ENCODE data around the gene TNK1. TPM values are rescaled to one million over a fixed set of nuclear protein-coding genes. Genes with fewer than 3 reads are reported as not detected.
A peak's percentile ranks its signal among the peaks of the same experiment; 100 is the strongest.

Gene TNK1
- total and polyA plus RNA-seq, 9 of the 15 experiments (the other 6 are each of a cell fraction or from before 2014, with no cell fraction given) = 0.28 to 5.2 (median 2.1) TPM

GRCh38 chr17:7398612-7399011 is 17.7 kb downstream of the TNK1 start:
- H3K36me3 ChIP-seq (ENCODE audit: control insufficient read depth, insufficient read depth, low read length) = peaks cover 3% of the 10 kb centered on the region; the same call in 1 of the 3 replicates
- intact Hi-C loops (cut with micrococcal nuclease) = no loop called here
- FAIRE-seq = no peak
- peaks cover 8% of the 10 kb centered on the region; the same call in 2 of the 3 replicates for H3K79me2 ChIP-seq (ENCODE audit: control insufficient read depth, insufficient read depth, low read length)
- POLR2A ChIA-PET = interaction anchor here (0.8 to 1.2 kb wide), 2 partner anchors 12 to 78 kb away, joined by 3 read pairs; no protein-coding TSS in a partner anchor
- no peaks in the 10 kb centered on the region for H3K9me1 ChIP-seq (ENCODE audit: control insufficient read depth, insufficient read depth, low read length)
- H3K9me3 ChIP-seq (replicated peaks; ENCODE audit: control insufficient read depth, insufficient read depth, low read depth, low read length) = no peaks in the 10 kb centered on the region
- CTCF ChIA-PET (ENCODE audit: low intra/inter-chr PET ratio) = no interaction called here
- H3K27me3 ChIP-seq (ENCODE audit: control insufficient read depth in 2 of 2, insufficient read depth in 2 of 2, low read length in 2 of 2) = no peaks in the 10 kb centered on the region
- DNase-seq (ENCODE audit: extremely low read depth in 1 of 4, low spot score in 3 of 4) = no peak
- BruUV-seq (replicated peaks) = no TSS peak
- in situ Hi-C loops (cut with MboI) = no loop called here
- H3K4me1 ChIP-seq (replicated peaks in 1 of 2; ENCODE audit: control insufficient read depth in 2 of 2, insufficient read depth in 2 of 2, low read length in 2 of 2) = peaks cover 9 to 29% of the 10 kb centered on the region in 2 experiments; a peak in 4 of 5 replicates
- H3K9ac ChIP-seq (ENCODE audit: insufficient read depth in 1 of 2, low read depth in 2 of 2, low read length in 2 of 2) = no peak overlapping the region
- H3K4me3 ChIP-seq = no peak overlapping the region
- no peak for ATAC-seq
- peak; percentile 41 for TF ChIP-seq RBM25 (IDR thresholded peaks at IDR 0.05; ENCODE audit: low read depth, low read length, severe bottlenecking)
- no peak for TF ChIP-seq TOE1 (IDR thresholded peaks at IDR 0.05; ENCODE audit: borderline replicate concordance)
- no peak for TF ChIP-seq TOE1 (CRISPR knock-in tag; IDR thresholded peaks at IDR 0.05; ENCODE audit: borderline replicate concordance, low read depth)
- TF ChIP-seq ZNF121 (CRISPR knock-in tag; conservative IDR thresholded peaks at IDR 0.05) = peak; percentile 85
- TF ChIP-seq AFF1 (IDR thresholded peaks at IDR 0.05; ENCODE audit: low read depth in 1 of 2, partially characterized antibody in 2 of 2) = no peak
- TF ChIP-seq KLF6 (CRISPR knock-in tag; IDR thresholded peaks at IDR 0.05; ENCODE audit: borderline replicate concordance) = no peak
- no peak overlapping the region for H2AFZ ChIP-seq (ENCODE audit: low read depth, low read length)
- 70% methylated on average over 2 of the region's 2 CpGs for WGBS (ENCODE audit: insufficient coverage, low coverage, missing lambda C conversion rate)
- H3K4me2 ChIP-seq (ENCODE audit: insufficient read depth, low read length) = no peak overlapping the region
- no peak overlapping the region for H3K27ac ChIP-seq (ENCODE audit: extremely low read depth, low read depth, low read length)
- H4K20me1 ChIP-seq (replicated peaks; ENCODE audit: control insufficient read depth, insufficient read depth, low read length) = no peaks in the 10 kb centered on the region
